Activated T-helper 2 cell treated with anti-CD3 and anti-CD28 coated beads, Interferon-gamma antibody, Interleukin-2, Interleukin-4, amounts not matched to agents 10 μg/mL and 5 μg/mL and 100 μg/mL, durations not matched to agents 14 hours and 24 hours and 36 hours (primary cell): ENCODE measurements around the gene OR2T4. TPM values are rescaled to one million over a fixed set of nuclear protein-coding genes. Genes with fewer than 3 reads are reported as not detected.

Experiments
- DNase-seq: peaks from one replicate; pipeline ENCODE4 v3.0.0; 2021; ENCODE audit warnings: low spot score
- H3K27ac Mint-ChIP-seq: one replicate; pipeline ENCODE4 v1.8.0; 2021; ENCODE audit warnings: mixed read lengths
- H3K27me3 Mint-ChIP-seq: one replicate; pipeline ENCODE4 v1.8.0; 2021; ENCODE audit warnings: low read depth, mixed read lengths
- H3K36me3 Mint-ChIP-seq: one replicate; pipeline ENCODE4 v1.8.0; 2021; ENCODE audit warnings: low read depth, mixed read lengths
- H3K4me1 Mint-ChIP-seq: one replicate; pipeline ENCODE4 v1.8.0; 2021; ENCODE audit warnings: low read depth, mixed read lengths
- H3K4me3 Mint-ChIP-seq: one replicate; pipeline ENCODE4 v1.8.0; 2021; ENCODE audit warnings: low read depth, mild to moderate bottlenecking, moderate library complexity, mixed read lengths
- H3K9me3 Mint-ChIP-seq: one replicate; pipeline ENCODE4 v1.8.0; 2021; ENCODE audit warnings: mixed read lengths
- intact Hi-C: fragments of 100-400 bp; cut with micrococcal nuclease; formaldehyde crosslinking; loops from one replicate; pipeline ENCODE4 v1.15.1; 2023
- total RNA-seq: library from RNA; stranded (reverse); gene quantifications from 2 replicates; pipeline ENCODE4 v1.2.3, GENCODE V29; 2022

OR2T4 gene
- total RNA-seq = not detected in 2 replicates

GRCh38 chr1:248361121-248361715 is at the start of gene OR2T4:
TSS of gene OR2T4 (plus strand) at chr1:248361665. CDS start at chr1:248361665, 0 bp downstream.
- DNase-seq = no peak
- Mint-ChIP-seq H3K27me3 (no peaks in the 10 kb centered on the region), H3K4me3 (no peak within 1 kb of the TSS), H3K36me3 (no peaks in the 10 kb centered on the region), H3K9me3 (no peaks in the 10 kb centered on the region), H3K4me1 (no peaks in the 10 kb centered on the region), H3K27ac (no peak within 1 kb of the TSS)
- intact Hi-C loops = no loop called here

- intact Hi-C loops = loop anchor here (10.0 kb wide), 1 partner anchor 58 kb away; the partner anchor contains the start of gene OR2T6
- Mint-ChIP-seq H3K4me1 (no peaks in the 10 kb centered on the region), H3K36me3 (no peaks in the 10 kb centered on the region), H3K4me3 (no peak overlapping the region), H3K9me3 (no peaks in the 10 kb centered on the region), H3K27me3 (no peaks in the 10 kb centered on the region), H3K27ac (no peak overlapping the region)
- DNase-seq = no peak
Observed at GRCh38 chr1:248316796-248317195, 44.7 kb upstream of the OR2T4 start.

GRCh38 chr1:248324468-248324867 is 37.0 kb upstream of the OR2T4 start, which contains the start of gene OR2M7:
TSS of gene OR2M7 (minus strand) at chr1:248324568. CDS start at chr1:248324568, 0 bp downstream.
- H3K27me3 Mint-ChIP-seq = no peaks in the 10 kb centered on the region
- no peak within 1 kb of the TSS for H3K27ac Mint-ChIP-seq

GRCh38 chr1:248343451-248343850 is 18.0 kb upstream of the OR2T4 start:
- intact Hi-C loops = no loop called here
- Mint-ChIP-seq H3K36me3 (no peaks in the 10 kb centered on the region), H3K27me3 (no peaks in the 10 kb centered on the region), H3K4me1 (no peaks in the 10 kb centered on the region), H3K27ac (no peak overlapping the region), H3K4me3 (no peak overlapping the region), H3K9me3 (no peaks in the 10 kb centered on the region)
- no peak for DNase-seq

More at GRCh38 chr1:248324468-248324867, 37.0 kb upstream of the OR2T4 start, which contains the start of gene OR2M7:
- Mint-ChIP-seq H3K9me3 (no peaks in the 10 kb centered on the region), H3K4me1 (no peaks in the 10 kb centered on the region), H3K4me3 (no peak within 1 kb of the TSS), H3K36me3 (no peaks in the 10 kb centered on the region)
- intact Hi-C loops = no loop called here
- DNase-seq = no peak

- DNase-seq = no peak
- intact Hi-C loops = no loop called here
- no peaks in the 10 kb centered on the region for H3K9me3 Mint-ChIP-seq
- H3K27me3 Mint-ChIP-seq = no peaks in the 10 kb centered on the region
- no peaks in the 10 kb centered on the region for H3K36me3 Mint-ChIP-seq
- H3K27ac Mint-ChIP-seq = no peak within 1 kb of the TSS
- H3K4me3 Mint-ChIP-seq = no peak within 1 kb of the TSS
- no peaks in the 10 kb centered on the region for H3K4me1 Mint-ChIP-seq
Observed at GRCh38 chr1:248348475-248348874, 13.0 kb upstream of the OR2T4 start, which contains the start of gene OR14C36. TSS of gene OR14C36 (plus strand) at chr1:248348775. CDS start at chr1:248348775, 0 bp downstream.

GRCh38 chr1:248359415-248359814 is 2.0 kb upstream of the OR2T4 start:
- Mint-ChIP-seq H3K9me3 (no peaks in the 10 kb centered on the region), H3K36me3 (no peaks in the 10 kb centered on the region), H3K4me3 (no peak overlapping the region), H3K27ac (no peak overlapping the region), H3K4me1 (no peaks in the 10 kb centered on the region), H3K27me3 (no peaks in the 10 kb centered on the region)
- intact Hi-C loops = no loop called here
- no peak for DNase-seq

GRCh38 chr1:248366609-248367008 is 5.1 kb downstream of the OR2T4 start:
- no peak for DNase-seq
- H3K27ac Mint-ChIP-seq = no peak overlapping the region
- intact Hi-C loops = no loop called here
- no peaks in the 10 kb centered on the region for H3K36me3 Mint-ChIP-seq
- H3K27me3 Mint-ChIP-seq = no peaks in the 10 kb centered on the region
- no peak overlapping the region for H3K4me3 Mint-ChIP-seq
- H3K9me3 Mint-ChIP-seq = no peaks in the 10 kb centered on the region
- H3K4me1 Mint-ChIP-seq = no peaks in the 10 kb centered on the region

- no peaks in the 10 kb centered on the region for H3K36me3 Mint-ChIP-seq
- H3K27ac Mint-ChIP-seq = no peak overlapping the region
- no peaks in the 10 kb centered on the region for H3K27me3 Mint-ChIP-seq
- H3K4me1 Mint-ChIP-seq = no peaks in the 10 kb centered on the region
- intact Hi-C loops = loop anchor here (10.0 kb wide), 1 partner anchor 58 kb away; no protein-coding TSS in a partner anchor
- no peak for DNase-seq
- H3K4me3 Mint-ChIP-seq = no peak overlapping the region
- H3K9me3 Mint-ChIP-seq = no peaks in the 10 kb centered on the region
Observed at GRCh38 chr1:248372394-248372793, 10.9 kb downstream of the OR2T4 start.

GRCh38 chr1:248373761-248374160 is 12.3 kb downstream of the OR2T4 start:
- Mint-ChIP-seq H3K27me3 (no peaks in the 10 kb centered on the region), H3K4me3 (no peak overlapping the region), H3K9me3 (no peaks in the 10 kb centered on the region), H3K27ac (no peak overlapping the region), H3K4me1 (no peaks in the 10 kb centered on the region), H3K36me3 (no peaks in the 10 kb centered on the region)
- DNase-seq = no peak
- intact Hi-C loops = loop anchor here (10.0 kb wide), 1 partner anchor 59 kb away; no protein-coding TSS in a partner anchor

GRCh38 chr1:248375446-248375845 is 14.0 kb downstream of the OR2T4 start, which contains the start of gene OR2T6:
TSS of gene OR2T6 (plus strand) at chr1:248375746. CDS start at chr1:248387609, 11,863 bp downstream.
- H3K4me1 Mint-ChIP-seq = no peaks in the 10 kb centered on the region
- intact Hi-C loops = loop anchor here (10.0 kb wide), 1 partner anchor 61 kb away; no protein-coding TSS in a partner anchor
- no peak for DNase-seq
- H3K9me3 Mint-ChIP-seq = no peaks in the 10 kb centered on the region
- H3K27me3 Mint-ChIP-seq = no peaks in the 10 kb centered on the region
- H3K4me3 Mint-ChIP-seq = no peak within 1 kb of the TSS
- no peaks in the 10 kb centered on the region for H3K36me3 Mint-ChIP-seq
- no peak within 1 kb of the TSS for H3K27ac Mint-ChIP-seq

GRCh38 chr1:248376916-248377315 is 15.5 kb downstream of the OR2T4 start:
- intact Hi-C loops = loop anchor here (10.0 kb wide), 1 partner anchor 62 kb away; no protein-coding TSS in a partner anchor
- H3K36me3 Mint-ChIP-seq = no peaks in the 10 kb centered on the region
- no peak overlapping the region for H3K4me3 Mint-ChIP-seq

GRCh38 chr1:248380854-248381253 is 19.4 kb downstream of the OR2T4 start:
- no peak overlapping the region for H3K27ac Mint-ChIP-seq

More at GRCh38 chr1:248376916-248377315, 15.5 kb downstream of the OR2T4 start:
- no peaks in the 10 kb centered on the region for H3K4me1 Mint-ChIP-seq
- H3K9me3 Mint-ChIP-seq = no peaks in the 10 kb centered on the region
- no peak overlapping the region for H3K27ac Mint-ChIP-seq
- no peaks in the 10 kb centered on the region for H3K27me3 Mint-ChIP-seq
- no peak for DNase-seq

GRCh38 chr1:248388426-248388825 is 27.0 kb downstream of the OR2T4 start:
- Mint-ChIP-seq H3K4me3 (no peak overlapping the region), H3K9me3 (no peaks in the 10 kb centered on the region), H3K27me3 (no peaks in the 10 kb centered on the region), H3K27ac (no peak overlapping the region), H3K36me3 (no peaks in the 10 kb centered on the region), H3K4me1 (no peaks in the 10 kb centered on the region)
- no peak for DNase-seq
- intact Hi-C loops = no loop called here

More at GRCh38 chr1:248380854-248381253, 19.4 kb downstream of the OR2T4 start:
- Mint-ChIP-seq H3K4me1 (no peaks in the 10 kb centered on the region), H3K36me3 (no peaks in the 10 kb centered on the region), H3K27me3 (no peaks in the 10 kb centered on the region), H3K4me3 (no peak overlapping the region), H3K9me3 (no peaks in the 10 kb centered on the region)
- DNase-seq = no peak
- intact Hi-C loops = no loop called here
